Activated T-helper 9 cell treated with anti-CD3 and anti-CD28 coated beads, Interleukin-2, amount 50 U/mL, for 16 hours (primary cell): ENCODE data around the gene GAL3ST1.
"Not testable (repeated sequence)": the region's sequence is repeated elsewhere in the genome, so short reads cannot be mapped to it uniquely, and the experiment has no call there.

Source experiments
- DNase-seq: peaks from one replicate; pipeline ENCODE4 v3.0.0-alpha.2; 2020; ENCODE audit warnings: low read depth

The GAL3ST1 gene

DNA sequence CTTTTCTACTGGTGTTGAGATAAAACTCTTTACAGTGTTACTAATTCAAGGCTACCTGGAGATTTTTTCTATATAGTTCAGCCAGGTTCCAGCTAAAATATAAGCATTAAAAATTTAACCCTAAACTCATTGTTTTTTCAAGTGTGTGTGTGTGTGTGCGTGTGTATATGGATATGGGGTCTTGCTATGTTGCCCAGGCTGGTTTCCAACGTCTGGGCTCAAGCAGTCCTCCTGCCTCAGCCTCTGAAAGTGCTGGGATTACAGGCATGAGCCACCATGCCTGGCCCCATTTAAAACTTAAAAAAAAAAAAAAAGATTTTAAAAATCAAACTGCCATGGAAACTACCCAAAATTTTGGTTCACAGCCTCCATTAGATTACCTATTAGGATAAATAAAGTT is 21.7 kb upstream of the GAL3ST1 start:
- no peak for DNase-seq

DNA sequence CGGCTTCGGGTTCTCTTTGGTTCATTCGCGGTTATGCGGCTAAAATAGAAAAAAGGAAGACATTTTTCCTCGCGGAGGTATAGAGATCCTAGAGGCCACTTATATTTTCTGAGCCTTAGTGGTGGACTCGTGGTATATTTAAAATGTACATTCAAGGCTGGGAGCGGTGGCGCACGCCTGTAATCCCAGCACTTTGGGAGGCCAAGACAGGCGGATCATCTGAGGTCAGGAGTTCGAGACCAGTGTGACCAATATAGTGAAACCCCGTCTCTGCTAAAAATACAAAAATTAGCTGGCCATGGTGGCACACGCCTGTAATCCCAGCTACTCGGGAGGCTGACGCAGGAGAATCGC is 17.9 kb upstream of the GAL3ST1 start:
- DNase-seq = not testable (repeated sequence)

DNA sequence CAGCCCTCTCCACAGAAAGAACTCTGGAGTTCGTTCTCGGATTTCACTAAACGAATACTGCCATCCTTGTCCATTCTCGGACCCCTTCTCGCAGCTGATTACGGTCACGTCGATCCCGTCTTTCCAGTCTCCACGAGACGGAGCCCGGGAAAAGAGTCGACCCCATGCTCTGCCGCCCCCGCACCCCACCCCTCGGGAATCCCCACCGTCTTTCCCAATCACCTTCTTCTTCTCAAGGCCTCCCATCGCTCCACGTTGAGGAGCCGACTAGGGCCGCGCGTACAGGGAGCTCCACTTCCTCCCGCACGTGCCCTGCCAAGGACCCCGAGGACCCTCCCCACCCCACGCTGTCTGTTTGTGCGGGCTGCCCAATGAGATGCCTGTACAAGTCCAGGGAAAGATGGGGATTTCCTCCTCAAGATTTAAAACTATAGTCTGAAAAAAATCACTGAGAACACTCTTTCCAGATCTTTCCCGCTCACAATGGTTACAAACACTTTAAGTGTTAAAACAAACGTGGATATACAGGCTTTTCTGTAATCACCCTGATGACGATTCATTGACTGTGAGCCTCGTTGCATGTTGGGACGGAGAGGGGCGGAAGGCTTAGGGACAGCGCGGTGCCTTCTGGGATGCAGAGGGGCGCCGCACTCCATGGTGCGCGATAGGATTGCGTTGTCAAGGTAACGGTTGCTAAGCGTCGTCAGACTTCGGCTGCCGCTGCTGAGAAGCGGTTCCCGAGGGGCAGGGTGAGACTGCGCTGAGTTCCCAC is 17.3 kb upstream of the GAL3ST1 start, which contains the start of gene PES1:
PES1 (minus strand) TSS at position 323 of the 772 bp plus-strand sequence; CDS start at position 246, 77 bp downstream.
- DNase-seq = peak; percentile 88

DNA sequence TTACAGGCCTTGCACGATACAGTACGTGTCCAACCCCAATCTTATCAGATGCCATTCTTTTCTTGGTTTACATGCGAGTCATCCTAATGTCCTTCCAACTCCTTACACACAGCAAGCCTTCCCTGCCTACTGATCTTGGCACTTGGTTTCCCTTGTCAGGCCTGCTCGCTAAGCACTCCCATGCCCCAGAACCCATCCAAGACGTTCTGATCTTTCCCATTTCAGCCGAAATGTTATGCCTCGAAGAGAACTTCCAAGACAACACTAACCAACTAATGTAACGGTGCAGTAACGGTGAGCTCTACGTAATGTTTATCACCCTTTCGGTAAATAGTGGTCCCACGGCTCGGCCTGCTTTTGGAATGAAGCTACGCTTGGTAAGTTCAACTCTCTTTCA is 16.7 kb upstream of the GAL3ST1 start:
- DNase-seq = no peak

DNA sequence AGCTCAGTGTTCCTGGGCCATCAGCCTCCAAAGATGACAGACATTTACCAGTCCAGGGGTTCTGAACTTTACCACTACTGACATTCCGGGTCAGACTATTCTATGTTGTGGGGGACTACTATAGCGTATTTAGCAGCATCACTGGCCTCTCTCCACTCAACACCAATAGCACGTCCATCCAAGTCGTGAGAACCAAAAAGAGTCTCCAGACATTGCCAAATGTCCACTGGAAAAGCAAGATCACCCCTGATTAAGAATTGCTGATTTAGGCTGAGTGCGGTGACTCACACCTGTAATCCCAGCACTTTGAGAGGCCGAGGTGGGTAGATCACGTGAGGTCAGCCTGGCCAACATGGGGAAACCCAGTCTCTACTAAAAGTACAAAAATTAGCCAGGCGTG is 11.9 kb upstream of the GAL3ST1 start:
- no peak for DNase-seq

DNA sequence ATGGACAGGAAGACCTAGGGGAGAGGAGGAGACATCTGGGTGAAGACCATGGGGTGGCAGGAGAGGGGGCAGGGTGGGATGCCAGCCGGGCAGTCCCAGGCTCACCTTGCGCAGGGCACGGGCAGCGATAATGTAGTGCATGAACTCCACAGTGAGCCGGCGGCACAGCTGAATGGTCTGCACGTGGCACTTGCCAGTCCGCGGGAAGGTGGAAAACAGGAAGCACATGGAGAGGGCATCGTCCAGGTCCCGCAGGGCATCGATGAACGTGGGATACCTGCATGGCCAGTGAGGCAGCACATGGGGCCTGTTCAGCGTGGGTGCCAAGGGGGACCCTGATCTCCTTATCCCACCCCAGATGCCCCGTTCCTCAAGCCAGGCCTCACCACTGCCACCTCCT is 10.0 kb upstream of the GAL3ST1 start:
- DNase-seq = no peak

DNA sequence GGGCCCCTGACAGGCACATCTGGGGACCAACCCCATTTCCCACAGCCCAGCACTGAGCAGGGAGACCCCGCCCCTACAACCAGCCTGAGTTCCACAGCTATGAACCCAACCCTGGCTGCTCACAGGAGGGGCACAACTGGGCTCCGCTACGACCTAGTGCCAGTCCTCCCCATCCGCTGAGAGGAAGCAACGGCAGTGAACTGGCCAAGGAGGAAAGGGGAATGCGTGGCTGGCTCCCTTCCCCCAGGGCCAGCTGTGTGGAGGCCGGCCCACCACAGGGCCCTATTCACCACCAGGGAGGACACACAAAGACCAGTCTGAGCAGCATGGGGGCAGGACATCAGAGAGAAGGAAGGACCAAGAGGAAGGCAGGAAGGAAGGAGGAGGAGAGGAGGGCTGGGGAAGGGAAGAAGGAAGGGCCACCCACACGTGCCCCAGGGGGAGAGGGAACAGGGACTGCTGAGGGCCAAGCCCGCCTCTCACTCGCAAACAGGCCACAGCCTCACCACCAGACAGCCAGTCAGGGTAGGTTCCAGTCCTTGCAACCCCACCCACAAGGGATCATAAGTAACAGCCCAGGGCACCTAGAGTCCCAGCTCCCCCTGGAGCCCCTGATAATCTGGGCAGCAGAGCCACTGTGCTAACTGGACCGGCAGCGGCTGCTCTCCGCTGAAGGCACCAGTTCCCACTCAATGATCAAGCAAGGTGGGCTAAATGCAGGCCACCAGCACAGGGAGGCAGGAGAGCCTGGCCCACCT is 8.5 kb upstream of the GAL3ST1 start:
- DNase-seq = no peak

DNA sequence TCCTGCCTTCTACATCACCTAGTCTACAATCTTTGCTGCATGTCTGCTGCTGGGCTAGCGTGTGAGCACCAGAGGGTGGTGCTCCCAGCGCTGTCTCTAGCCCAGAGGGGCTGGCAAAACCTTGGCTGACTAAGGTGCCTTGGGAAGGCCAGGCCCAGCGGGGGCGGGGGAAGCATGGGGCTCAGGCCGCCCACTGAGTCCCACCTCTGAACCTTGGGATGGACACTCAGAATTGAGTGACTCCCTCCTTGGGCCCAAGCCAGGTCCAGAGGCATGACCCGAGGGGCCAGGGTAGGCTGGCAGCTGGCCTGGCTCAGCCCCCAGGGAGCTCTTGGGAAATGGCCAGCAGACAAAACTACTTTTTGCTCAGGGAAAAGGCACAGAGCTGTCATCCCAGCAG is 7.6 kb upstream of the GAL3ST1 start:
- DNase-seq = no peak

DNA sequence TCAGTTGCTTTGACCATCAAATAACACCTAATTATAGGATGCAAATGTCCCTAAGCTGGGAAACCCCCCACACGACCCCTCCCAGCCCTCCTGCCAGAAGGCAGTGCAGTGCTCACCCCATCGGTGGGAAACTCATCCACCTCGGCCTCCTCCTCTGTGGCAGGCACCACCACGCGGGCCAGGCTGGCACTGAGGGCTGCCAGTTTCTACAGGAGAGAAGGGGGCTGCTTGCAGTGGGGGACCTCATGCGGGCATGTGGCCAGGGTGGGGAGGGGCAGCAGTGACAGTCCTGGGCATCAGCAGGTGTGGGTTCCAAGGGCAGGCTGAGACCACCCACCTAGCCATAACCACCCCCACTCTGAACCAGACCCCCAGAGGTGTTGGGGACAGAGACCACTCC is 6.4 kb upstream of the GAL3ST1 start:
- DNase-seq = no peak

DNA sequence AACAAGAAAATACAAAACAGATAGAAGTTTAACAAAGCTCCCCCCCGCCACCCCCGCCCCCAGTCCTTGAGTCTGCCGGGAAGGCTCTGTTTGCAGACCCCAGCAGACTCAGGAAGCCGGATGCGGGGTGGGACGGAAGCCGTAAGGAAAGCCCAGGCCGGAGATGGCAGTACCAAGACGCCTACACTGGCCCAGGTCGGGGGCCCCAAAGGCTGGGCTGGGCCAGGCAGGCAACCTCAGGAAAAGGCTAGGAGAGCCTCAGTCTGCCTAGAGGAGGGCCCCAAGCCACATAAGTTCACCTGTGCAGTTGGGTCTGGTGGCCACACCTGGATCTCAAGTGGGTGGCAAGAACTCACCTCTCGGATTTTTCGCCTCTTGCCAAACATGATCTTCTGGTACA is 4.0 kb upstream of the GAL3ST1 start:
- no peak for DNase-seq

DNA sequence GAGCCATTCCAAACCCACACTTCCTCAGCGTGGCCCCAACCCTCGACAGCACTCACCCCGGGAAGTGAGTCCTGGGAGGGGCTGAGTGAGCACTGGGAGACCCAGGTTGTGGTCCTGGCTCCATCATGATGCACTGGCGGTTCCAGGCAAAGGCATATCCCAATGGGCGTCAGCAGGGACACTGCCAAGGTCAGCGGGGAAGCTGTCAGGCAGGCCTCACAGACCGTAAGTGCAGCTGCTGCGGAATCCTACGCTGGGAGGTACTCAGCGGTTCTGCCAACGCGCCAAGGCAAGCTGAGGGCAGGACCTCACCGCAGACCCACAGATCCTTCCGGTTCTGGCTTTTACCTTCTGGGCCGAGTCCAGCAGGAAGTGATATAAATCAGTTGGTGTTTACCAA is 1.4 kb upstream of the GAL3ST1 start:
- DNase-seq = no peak

DNA sequence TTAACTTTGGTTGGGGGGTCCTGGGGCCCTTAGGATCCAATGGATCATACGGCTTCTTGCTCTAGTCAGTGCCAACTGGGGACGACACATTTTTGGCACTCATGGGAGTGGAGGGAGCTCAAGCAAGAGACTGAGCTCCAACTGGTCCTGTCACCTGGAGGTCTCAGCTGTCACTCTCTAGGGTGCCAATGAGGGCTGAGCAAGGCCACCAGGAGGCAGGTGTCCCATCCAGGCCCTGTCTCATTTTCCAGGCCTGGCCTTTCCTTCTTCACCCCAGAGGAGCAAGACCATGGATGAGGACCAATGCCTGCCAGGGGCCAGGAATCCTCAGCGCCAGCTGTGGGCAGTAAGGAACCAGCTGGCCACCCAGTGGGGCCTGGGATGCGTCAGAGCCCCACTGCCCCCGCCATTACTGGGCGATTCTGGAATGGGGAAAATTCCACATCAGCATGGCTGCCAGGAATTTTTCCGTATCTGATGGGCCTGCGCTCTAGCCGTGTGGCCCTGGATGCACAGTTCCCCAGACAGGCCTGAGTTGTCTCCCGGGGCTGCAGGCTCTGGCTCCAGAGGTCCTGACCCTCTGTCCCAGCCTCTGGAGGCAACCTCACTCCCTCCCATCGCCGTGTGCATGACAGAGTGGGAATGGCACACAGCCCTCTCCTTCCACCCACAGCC is 669 bp upstream of the GAL3ST1 start:
- DNase-seq = no peak

DNA sequence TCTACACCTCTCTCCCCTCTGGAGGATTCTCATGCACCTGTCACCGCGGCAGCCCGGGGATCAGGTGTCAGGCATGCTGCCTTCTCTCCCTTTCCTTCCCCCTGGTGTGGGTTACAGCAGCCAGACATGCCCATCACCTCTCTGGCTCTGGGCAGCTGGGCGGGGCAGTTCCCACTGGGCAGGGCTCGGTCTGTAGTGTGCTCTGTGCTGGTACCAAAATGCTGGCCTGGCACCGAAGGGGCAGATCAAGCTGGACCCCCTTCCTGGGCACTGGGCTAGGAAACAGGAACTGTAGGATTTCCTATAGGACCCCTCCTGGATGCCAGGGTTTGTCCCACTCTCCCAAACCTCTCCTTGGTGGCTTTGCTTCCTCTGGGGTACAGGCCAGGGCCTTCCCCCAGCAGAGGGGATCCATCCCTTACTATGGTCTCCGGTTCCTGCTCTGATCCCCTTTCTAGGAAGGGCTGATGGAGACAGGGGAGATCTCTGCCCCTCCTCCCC is 821 bp downstream of the GAL3ST1 start:
- no peak for DNase-seq

DNA sequence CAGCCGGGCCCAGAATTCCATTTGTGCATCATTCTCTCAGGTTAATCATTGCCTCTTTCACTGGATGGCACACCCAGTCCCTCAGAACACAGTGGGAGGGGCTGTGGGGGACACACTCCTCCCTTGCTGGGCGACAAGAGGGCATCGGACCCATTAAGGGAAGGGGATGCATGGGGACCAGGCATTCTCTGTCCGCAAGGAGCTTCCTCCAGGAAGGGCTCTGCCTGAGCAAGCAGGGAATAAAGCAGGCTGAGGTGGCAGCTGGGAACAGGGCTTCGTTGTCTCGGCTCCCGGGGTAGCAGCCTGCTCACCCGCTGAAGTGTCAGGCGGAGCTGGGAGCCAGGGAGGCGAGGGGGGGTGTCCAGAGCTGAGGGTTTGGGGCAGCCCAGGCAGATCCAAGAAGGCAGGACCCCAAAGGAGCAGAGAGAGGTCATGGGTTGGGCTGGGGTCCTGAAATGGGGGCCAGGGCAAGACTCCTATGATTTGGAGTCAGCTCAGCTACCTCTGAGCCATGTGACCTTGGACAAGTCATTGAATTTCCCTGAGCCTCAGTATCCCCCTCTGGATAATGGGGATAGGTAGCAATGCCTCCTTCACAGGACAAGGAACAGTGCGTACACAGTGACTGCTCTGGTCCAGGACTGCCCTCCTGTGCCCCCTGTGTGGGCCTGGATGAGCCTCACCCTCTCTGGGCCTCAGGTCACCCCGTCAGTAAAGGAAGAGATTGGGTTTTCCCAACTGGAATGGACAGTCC is 1.4 kb downstream of the GAL3ST1 start:
- no peak for DNase-seq

DNA sequence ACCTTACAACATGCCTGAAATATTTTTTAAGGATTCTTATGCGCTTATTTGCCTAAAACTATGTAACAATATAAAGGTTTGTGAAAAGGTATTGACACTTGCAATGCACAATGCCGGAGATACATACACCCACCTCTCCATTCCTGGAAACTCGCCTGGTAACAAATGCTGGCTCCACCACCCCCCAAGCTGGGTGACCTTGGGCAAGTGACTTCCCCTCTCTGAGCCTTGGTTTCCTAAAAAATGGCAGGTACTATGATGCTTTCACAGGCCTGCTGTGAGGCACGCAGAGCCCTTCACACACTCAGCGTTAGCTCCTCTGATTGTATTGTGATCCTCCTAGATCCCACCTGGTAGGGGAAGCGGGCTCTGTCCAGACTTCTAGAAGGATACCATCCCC is 2.3 kb downstream of the GAL3ST1 start:
- DNase-seq = no peak

DNA sequence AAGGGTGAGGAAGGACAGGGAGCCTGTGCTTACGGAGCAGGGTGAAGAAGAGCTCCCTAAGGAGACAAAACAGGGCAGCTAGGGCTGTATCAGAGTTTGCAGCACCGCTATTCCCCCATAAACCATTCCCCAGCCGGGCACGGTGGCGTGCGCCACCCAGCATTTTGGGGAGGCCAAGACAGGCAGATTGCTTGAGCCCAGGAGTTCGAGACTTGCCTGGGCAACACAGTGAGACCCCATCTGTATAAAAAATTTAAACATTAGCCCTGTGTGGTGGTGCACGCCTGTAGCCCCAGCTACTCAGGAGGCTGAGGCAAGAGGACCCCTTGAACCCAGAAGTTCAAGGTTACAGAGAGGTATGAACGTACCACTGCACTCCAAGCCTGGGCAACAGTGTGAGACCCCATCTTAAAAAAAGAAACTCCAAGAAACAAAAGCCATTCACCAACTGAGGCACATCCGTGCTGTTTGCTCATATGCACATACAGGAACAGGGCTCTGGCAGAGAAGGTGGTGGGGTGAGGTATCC is 4.7 kb downstream of the GAL3ST1 start:
- no peak for DNase-seq

DNA sequence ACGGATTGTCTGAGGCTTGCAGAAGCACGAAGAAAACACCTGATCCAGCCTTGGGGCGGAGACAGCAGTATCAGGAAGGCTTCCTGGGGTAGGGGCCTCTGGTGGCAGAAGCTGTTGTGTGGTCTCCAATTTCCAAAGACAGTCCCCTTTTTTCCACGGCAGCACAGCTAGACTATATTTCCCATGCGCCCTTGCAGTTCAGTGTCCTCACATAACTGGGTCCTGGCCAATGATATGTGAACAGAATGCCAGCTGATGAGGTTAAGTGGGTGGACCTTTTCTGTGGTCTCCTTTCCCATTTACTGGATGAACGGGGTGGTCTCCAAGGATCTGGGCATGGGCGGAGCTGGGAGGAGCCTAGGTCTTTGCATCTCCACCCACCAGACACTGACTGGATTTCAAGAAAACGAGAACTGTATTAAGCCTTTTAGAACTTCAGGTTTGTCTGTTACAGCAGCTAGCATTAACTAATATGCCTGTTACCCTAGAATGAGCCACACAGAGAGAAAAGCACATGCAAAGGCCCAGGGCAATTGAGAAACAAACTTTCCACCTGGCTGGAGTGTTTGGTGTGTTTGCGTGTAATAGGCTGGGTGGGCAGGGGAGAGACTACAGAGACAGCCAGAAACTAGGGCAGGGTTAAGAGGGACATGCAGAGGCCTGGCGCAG is 6.2 kb downstream of the GAL3ST1 start:
- DNase-seq = no peak

DNA sequence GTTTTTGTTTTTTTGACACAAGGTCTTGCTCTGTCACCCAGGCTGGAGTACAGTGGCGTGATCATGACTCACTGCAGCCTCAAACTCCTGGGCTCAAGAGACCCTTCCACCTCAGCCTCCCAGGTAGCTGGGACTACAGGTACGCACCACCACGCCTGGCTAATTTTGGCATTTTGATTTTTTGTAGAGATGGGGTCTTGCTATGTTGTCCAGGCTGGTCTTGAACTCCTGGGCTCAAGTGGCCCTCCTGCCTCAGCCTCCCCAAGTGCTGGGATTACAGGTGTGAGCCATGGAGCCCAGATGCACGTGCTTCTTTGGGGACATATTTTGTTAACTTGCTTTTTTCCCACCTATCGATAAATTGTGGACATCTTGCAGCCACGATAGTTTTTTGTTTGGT is 7.2 kb downstream of the GAL3ST1 start:
- DNase-seq = not testable (repeated sequence)

DNA sequence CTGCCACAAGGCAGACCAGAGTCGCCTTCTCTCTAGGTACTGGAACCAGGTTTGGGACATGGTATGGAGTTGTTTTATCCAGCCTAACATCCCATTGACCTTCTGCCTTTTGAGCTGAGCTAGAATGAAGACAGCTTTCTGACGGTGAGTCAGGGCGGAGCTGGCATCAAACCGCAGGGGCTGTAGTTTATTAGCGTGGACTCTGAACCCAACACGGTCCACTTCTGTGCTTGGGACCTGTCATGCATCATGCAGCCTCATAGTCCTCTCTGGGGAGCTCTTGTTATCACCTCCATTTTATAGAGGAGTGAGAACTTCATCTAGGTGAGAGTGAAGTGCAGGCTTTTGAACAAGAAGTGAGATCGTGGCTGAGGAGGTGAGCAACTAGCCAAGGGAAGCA is 8.3 kb downstream of the GAL3ST1 start:
- no peak for DNase-seq

DNA sequence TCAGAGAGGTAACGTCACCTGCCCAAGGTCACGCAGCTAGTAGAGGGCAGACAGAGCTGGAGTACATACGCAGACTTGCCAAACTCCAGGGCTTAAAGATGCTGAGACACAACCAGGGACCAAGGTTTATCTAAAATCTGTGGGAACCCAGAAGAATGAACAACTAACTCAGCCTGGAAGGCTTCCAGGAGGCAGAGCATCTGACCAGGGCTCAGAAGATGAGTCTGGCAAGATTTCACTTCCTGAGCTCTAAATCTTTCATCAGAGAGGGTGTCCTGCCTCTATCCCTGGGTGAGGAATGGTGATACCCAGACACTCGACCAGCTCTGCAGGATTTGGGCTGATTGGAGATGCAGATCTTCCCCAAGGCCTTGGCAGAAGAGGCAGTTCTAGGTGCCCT is 9.1 kb downstream of the GAL3ST1 start:
- no peak for DNase-seq

DNA sequence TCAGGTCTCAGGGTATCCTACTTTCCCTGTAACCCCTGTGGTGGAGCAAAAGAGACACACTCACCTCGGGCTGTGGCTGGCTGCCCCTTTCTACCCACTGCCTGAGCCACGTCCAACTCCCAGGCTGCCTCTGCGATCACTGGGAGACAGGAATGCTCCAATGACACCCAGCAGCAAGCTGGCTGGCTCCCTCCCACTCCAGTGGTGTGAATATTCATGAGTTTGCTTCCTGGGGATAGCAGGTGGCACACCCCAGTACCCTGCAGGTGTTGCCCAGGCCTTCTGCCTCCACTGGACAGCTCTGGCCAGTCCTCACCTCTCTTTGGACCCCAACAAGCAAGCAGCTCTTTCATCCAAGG is 9.7 kb downstream of the GAL3ST1 start:
- no peak for DNase-seq
